CD1c-positive myeloid dendritic cell (primary cell): ENCODE results near the gene ZNF814.
"Not testable (repeated sequence)": the region's sequence is repeated elsewhere in the genome, so short reads cannot be mapped to it uniquely, and the experiment has no call there.

Experiments
- DNase-seq: peaks from one replicate; pipeline ENCODE4 v3.0.0-alpha.2; 2016; ENCODE audit errors: extremely low spot score

ZNF814 gene

DNA sequence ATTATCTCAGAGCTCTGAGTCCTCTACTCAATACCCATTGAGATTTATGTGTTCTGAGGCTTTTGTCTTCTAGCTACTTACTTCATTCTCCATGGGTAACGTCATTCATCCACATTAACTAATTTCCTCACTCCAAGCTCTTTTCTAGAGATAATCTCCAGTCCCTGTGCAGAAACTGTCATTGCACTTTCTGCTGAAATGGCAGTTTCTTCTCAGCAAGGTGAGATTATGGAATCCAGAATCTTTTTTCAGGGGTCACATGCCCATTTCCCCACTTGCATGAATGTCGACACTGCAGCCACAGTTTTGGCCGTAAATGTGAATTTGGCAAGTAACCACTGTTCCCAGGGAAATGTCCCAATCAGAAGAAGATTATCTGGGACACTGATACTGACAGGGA is 26.5 kb downstream of the ZNF814 start:
- DNase-seq: not testable (repeated sequence)

- DNase-seq: not testable (repeated sequence)
Measured at GRCh38 chr19:57854117-57854516, 34.7 kb downstream of the ZNF814 start.

DNA sequence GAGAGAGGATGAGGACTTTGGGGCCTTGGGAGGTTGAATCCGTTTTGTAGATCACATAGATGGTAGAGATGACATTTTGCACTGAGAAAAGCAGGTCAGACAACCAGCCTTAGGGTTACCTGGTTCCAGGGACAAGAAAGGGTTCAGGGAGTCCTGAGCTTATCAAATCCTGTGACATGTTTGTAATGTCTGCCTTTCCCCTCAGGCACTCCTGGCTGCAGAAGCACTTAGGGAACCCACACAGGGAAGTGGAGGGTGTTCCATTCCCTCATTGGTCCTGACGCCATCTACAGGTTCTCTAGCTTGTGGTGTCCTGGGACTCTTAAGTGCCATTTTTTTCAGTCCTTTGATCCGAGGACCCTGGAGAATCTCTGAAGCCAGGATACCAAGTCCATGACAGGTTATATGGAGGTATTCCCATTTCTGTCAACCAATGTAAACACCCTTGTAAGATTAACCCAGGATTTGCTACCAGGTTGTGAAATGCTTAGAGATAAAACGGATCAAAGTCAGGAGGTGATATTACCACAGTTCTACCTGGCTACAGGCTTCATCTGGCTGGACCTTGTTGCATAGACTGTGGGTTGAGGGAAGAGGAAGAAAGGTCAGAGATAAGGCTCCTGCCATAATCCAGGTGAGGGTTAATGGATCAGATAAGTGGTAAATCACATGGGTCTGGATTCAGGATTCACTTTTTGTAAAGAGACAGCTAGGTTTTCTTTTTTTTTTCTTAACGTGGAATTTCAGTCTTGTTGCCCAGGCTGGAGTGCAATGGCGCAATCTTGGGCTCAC is 36.8 kb downstream of the ZNF814 start:
- not testable (repeated sequence) for DNase-seq

DNA sequence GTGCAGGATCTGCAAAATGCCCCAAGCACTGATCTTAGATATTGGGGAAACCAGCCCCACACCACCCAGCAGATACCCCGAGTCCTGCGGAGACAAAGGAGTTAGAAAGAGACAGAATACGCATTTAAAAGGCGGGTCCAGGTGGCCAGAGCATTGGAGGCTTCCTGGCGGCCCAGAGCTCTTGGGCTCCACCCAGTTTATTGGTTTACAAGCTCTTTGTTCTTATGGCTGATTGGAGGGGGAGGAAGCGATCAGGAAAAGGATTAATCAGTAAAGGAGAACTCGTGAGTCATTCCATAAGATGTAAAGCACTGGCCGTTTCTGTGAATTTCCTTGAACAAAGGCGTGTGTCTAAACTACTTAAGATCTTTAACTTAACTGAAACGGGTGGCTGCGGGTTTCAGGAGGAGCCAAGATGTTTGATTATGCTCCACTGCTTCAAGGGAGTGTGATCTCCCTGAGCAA is 38.3 kb downstream of the ZNF814 start:
- DNase-seq: peak; percentile 15

- DNase-seq: peak; percentile 90
Measured at GRCh38 chr19:57849666-57850473, 39.0 kb downstream of the ZNF814 start, which contains the start of gene ZNF587. ZNF587 (plus strand) TSS chr19:57849859; CDS start chr19:57850039, 180 bp downstream.

DNA sequence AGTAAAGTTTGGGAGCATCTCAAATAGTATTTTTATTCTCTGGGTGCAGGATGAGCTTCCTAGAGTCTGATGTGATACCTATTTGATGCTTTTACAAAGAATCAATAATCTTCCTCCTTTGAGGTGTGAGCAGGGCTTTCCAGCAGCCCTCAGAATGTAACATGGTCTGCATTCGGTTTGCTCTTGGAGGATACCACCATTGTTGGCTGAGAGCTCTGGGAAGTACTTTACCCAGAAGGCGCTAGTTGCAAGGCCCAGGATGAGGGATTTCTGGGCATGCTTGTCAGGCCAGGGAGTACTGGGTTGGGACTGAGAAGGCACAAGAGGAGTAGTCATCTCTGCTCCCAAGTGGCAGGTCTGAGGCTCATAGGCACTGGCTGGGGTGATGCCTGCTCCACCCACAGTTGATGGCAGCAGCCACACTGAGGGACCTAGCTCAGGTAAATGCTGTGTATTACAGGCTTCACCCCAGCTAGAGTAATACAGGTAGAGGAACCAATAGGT is 39.6 kb downstream of the ZNF814 start:
- DNase-seq: not testable (repeated sequence)

DNA sequence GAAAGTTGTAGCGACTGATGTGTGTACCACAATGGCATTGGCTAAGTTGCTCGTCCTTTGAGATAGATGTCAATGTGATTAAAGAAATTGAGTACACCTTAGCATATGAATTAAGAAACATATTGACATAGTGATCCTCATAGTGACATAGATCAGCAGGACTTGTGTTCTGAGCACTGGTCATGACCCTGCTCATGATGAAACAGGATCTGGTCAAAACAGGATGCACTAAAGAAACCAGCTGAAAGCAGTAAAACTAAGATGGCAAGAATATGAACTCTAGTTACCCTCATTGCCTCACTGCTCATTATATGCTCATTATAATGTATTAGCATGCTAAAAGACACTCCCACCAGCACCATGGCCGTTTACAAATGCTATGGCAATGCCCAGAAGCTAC is 41.7 kb downstream of the ZNF814 start:
- not testable (repeated sequence) for DNase-seq

GRCh38 chr19:57841122-57841763 is 47.6 kb downstream of the ZNF814 start:
- DNase-seq: no peak

DNA sequence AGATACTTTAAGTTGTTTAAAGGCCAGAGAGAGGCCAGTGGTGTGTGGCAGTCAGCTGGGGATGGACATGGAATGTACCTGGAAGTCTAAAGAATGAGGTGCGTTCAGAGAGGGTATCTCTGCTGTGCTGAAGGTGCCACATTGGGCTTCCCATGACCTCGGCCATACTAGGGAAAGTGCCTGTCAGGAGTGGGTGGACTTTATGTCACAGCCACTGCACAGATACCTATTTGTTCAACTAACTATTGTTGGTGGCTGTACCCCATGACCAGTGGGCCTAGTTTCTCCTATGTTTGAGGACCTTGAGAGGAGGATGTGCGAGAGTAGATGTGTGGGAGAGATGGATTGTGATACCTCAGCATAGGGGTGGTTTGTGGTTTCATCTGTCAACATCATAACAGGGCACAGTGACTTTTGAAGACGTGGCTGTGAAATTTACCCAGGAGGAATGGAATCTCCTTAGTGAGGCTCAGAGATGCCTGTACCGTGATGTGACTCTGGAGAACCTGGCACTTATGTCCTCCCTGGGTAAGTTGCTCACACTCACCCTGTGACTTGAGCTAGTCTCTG is 50.1 kb downstream of the ZNF814 start:
- DNase-seq: not testable (repeated sequence)

DNA sequence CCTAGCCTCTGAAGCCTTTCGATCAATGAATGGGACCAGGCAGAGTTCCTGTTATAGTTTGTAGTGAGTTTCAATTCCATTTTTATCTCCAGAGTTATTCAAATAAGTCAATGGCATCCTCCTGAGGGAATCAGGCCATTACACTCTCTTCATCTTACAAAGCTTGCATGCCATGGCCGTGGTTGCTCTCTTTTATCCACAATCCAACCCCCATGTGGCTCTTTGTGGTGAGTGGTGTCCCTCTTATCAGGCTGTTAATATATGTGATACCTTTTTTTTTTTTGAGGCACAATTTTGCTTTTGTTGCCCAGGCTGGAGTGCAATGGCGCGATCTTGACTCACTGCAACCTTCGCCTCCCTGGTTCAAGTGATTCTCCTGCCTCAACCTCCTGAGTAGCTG is 51.8 kb downstream of the ZNF814 start:
- DNase-seq: peak; percentile 10

GRCh38 chr19:57830071-57830602 is 58.7 kb downstream of the ZNF814 start, which contains the start of gene ZNF587B:
ZNF587B (plus strand) TSS chr19:57830299; CDS start chr19:57830529, 230 bp downstream.
- peak; percentile 20 for DNase-seq

DNA sequence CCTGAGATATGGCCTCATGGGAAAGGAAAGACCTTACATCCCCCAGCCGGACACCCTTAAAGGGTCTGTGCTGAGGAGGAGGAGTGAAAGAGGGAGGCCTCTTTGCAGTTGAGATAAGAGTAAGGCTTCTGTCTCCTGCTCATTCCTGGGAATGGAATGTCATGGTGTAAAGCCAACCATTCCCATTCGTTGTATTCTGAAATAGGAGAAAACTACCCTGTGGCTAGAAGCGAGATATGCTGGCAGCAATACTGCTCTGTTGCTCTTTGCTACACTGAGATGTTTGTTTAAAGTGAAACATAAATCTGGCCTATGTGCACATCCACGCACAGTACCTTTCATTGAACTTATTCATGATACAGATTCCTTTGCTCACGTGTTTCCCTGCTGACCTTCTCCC is 59.5 kb downstream of the ZNF814 start:
- DNase-seq: no peak

- no peak for DNase-seq
Measured at GRCh38 chr19:57825511-57825910, 63.3 kb downstream of the ZNF814 start.

DNA sequence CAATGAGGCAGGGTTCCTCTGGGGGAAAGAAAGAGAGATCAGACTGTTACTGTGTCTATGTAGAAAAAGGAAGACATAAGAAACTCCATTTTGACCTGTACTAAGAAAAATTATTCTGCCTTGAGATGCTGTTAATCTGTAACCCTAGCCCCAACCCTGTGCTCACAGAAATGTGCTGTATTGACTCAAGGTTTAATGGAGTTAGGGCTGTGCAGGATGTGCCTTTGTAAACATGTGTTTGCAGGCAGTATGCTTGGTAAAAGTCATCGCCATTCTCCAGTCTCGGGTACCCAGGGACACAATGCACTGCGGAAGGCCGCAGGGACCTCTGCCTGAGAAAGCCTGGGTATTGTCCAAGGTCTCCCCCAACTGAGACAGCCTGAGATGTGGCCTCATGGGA is 65.2 kb downstream of the ZNF814 start:
- not testable (repeated sequence) for DNase-seq

DNA sequence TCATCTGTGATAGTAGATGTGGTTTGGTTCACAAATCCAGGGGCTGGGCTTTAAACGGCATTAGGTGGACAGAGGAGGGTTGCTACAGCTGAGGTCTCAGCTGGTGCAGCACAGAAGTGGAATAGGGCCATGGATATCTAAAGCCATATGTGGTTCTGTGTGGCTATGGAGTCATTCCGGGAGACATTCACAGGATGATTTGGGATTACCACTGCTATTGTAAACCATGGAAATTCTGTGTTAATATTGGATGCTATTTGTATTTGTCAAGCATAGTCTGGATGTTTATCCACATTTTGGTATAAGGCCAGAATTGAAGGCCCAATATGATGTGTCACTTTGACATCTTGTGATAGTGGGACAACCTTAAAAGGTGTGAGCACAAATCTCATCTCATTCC is 65.7 kb downstream of the ZNF814 start:
- not testable (repeated sequence) for DNase-seq

GRCh38 chr19:57821501-57821900 is 67.3 kb downstream of the ZNF814 start:
- not testable (repeated sequence) for DNase-seq

- not testable (repeated sequence) for DNase-seq
Measured at GRCh38 chr19:57821095-57821494, 67.7 kb downstream of the ZNF814 start.

DNA sequence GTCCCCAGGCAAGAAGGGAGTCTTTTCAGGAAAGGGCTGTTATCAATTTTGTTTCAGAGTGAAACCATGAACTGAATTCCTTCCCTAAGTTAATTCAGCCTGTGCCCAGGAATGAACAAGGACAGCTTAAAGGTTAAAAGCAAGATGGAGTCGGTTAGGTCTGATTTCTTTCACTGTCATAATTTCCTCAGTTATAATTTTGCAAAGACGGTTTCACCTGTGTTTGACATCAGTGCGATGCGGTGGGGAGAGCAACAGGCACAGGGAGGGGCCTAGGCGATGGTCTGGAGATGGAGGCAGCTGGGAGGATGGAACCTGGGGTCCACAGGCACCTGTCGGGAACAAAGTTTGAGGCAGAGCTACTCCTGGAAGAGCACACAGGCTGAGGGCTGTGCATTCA is 68.2 kb downstream of the ZNF814 start:
- DNase-seq: no peak

DNA sequence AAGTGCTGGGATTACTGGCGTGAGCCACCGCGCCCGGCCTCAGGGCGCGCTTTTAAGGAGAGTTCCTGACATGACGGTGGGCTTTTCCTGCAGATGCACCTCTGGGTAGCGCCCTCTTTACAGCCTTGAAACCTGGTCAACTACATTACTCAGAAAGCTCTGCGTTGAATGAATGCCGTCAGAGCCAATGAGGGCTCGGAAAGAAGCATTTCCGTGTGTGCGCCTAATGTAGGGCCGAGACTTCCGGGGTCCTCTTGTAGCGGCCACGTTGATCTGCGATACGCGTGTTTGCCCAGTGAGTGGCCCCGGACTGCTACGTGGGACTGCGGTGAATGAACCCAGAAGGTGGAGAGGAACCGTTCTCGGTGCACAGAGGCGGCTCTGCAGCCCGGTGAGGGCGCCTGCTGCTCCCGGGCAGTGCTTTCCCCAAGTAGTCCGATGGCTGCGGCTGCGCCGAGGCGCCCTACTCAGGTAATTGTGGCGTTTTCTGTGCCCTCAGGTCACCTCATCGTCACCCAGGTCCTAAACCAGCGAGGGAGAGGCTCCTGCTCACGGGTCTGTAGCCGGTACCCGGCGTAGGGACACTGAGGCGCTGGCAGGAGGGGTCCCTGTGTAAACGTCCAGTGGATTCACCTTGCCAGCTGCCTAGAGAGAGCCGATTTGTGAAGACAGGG is 69.2 kb downstream of the ZNF814 start:
- peak; percentile 93 for DNase-seq

DNA sequence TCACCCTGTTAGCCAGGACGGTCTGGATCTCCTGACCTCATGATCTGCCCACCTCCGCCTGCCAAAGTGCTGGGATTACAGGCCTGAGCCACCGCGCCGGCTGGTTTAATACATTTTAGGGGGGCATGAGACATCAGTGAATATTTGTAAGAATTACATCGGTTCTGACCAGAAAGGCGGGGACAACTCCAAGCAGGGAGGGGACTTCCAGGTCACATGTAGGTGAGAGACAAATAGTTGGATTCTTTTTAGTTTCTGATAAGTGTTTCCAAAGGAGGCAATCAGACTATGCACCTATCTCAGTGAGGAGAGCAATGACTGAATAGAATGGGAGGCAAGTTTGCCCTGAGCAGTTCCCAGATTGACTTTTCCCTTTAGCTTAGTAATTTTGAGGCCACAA is 70.5 kb downstream of the ZNF814 start:
- no peak for DNase-seq

DNA sequence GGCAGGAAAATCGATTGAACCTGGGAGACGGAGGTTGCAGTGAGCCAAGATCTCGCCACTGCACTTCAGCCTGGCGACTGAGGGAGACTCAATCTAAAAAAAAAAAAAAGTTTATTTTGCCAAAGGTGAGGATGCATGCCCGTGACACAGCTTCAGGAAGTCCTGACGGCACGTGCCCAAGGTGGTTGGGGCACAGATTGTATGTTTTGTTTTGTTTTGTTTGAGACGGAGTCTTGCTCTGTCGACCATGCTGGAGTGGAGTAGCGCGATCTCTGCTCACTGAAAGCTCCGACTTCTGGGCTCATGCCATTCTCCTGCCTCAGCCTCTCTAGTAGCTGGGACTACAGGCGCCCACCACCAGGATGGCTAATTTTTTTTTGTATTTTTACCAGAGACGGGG is 70.9 kb downstream of the ZNF814 start:
- no peak for DNase-seq
